HG03565 (cell line): Measurements from ENCODE around the gene NEU4.

Experiments
- ATAC-seq: cut with Tn5 transposase; IDR thresholded peaks from one replicate; pipeline ENCODE4 v1.9.1; 2021; ENCODE audit warnings: mild to moderate bottlenecking, moderate library complexity; ENCODE audit not compliant: unreplicated experiment

The NEU4 gene

DNA sequence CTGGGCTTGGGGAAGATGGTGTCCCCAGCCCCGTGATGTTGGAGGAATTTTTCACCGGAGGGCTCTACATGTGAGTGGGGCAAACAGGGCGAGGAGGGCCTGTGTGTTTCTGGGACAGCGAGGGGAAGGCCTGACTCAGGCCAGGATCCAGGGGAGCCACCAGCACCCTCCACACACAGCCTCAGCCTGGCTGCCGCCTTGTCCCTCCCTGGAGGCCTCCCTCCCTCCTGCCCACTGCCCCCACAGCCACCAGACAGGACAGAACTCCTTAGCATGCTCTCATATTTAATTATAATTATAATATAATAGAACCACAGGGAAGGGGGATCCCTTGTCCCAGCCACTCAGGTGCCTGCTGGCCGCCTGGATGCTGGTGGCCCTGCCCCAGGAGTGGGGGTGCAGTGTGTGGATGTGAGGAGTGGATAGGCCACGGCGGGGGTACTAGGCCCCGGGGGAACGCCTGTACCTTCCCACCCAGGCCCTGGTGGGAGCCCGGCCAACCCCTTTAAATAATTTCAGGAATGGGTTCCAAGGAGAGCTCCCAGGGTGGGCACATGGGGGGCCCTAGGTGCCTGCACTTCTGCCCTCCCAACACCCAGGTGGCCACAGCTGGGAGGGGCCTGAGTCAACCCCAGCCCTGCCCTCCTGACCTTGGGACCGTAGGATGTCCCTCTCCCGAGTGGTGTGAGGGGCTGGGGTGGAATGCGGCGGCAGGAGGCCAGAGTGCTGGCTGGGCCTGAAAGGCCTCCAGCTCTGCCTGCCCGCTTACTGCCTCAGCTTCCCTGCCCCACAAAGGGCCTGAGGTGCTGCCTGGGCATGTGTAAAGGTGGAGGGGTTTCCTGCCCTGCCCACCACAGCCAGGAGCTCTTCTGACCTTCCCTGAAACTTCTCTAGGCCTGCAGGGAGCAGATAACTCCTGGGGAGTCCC is 40.9 kb downstream of the NEU4 start:
- ATAC-seq: no peak

DNA sequence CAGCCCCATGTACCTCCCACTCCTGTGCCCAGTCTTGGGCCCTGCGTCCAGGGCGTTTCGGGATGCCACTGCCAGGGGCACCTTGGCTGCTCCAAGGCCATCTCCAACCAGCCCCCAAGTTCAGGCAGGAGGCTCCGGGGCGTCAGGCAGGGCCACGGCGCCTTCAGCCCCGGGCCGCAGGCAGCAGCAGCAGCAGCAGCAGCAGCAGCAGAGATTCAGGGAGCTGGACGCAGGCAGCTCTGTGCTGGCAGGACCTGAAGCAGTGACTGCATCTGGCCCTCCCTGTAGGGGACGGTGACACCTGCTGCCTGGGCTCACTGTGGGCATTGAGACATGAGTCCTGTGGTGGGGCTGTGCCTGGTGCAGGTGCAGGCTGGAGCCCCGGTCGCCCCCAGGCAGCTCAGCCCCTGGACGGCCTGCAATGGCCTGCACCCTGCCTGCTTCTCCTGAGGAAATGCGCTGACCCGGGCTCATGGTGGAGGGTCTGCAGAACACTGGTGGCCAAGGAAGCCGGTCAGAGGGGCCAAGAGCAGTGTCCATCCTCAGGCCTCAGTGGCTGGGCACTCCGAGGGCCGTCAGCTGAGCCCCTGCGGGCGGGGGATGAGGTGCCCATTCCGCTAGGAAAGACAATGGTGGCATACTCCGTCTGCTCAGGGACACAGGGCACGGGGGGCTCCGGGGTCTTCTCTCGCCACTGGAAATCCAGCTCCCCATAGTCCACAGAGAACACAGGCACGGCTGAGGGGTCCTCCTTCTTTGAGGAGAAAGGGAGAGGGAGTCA is 41.7 kb downstream of the NEU4 start:
- no peak for ATAC-seq

DNA sequence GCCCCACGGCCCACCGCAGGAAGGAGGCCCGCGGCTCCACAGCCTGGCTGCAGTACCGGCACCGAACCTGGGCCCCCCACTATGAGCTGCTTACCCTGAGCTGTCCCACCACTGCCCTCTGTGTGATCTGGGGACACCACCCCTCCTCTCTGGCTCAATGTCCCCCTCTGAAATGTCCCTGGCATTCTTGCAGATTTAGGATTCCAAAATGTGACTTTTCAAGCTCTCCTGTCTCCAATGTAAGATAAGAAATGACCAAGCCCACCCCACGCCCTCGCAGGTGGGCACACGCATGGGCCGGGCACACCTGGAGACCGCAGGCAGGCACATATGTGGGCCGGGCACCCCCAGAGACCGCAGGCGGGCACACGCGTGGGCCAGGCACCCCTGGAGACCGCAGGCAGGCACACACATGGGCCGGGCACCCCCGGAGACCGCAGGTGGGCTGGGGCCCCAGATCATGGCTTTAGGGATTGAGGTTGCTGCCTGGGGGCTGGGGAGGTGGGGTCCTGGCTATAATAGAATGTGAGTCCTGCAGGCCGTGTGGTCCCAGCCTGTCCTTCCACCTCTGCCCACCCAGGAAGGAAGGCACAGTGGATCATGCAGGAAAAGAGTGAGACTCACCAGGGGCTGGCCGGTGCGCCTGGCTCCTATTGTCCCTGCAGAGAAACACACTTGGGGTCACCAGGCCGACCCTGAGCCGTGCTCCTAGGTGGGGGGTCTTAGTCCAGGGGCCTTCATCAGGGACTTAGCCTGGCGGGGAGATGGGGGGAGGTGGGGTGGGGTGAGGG is 42.5 kb downstream of the NEU4 start:
- ATAC-seq: no peak

DNA sequence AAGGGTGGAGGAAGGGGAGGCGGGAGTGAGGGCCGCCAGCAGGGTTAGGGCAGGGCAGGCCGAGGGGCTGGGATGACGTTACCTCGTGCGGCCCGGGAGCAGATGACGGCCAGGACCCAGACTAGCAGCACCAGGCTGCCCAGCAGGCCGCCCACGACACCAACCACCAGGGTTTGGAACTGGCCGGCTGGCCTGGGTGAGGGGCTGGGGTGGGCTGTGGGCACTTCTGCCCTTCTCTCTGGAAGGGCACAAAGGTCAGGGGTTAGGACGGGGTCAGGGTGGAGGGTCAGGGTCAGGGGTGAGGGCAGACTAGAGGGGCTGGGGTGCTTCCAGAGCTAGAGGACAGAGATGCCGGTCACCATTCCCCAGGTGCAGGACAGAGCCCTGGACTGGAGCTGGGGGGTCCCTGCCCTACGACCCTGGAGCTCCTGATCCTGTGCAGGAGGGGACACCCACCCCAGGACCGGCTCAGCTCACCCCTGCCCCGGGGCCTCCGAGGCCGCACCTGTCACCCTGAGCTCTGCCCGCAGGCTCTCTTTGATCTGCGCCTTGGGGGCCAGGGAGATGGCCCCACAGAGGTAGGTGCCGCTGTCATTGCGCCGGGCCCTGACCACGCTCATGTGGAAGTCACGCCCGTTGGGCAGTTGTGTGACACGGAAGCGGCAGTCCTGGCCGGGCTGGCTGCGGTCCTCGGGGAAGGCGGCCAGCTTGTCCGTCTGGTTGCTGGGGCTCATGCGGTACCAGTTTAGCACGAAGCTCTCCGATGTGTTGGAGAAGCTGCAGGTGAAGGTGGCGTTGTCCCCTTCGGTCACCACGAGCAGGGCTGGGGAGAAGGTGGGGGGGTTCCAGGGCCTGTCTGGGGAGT is 43.4 kb downstream of the NEU4 start:
- no peak for ATAC-seq

DNA sequence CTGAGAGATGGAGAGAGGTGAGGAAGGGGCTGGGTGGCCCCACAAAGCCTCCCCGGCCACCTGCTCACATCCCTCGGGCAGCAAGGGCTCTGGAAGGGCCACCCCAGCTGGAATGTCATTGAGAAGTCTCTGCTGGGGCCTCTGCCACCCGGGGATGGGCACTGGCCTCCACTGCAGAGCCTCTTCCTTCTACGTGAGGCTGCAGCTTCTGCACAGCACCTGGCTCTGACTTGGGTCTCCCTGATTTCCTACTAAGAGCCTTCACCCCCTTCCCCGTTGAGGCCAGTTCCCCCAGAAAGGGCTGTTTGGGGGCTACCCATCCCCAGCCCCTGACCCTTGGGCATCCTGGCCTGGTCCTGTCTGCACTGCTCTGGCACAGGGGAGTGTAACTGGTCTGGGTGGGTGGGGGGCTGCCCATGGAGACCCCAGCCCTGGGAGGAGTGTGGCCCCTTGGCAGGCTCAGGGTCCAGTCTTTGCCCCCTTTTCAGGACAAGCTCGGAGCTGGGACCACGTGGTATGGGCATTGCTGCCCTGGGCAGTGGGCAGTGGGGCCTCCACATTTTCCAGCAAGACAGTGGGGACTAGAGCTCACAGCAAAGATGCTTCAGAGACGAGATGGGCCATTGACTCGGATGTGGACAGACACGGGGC is 44.1 kb downstream of the NEU4 start:
- ATAC-seq: no peak

DNA sequence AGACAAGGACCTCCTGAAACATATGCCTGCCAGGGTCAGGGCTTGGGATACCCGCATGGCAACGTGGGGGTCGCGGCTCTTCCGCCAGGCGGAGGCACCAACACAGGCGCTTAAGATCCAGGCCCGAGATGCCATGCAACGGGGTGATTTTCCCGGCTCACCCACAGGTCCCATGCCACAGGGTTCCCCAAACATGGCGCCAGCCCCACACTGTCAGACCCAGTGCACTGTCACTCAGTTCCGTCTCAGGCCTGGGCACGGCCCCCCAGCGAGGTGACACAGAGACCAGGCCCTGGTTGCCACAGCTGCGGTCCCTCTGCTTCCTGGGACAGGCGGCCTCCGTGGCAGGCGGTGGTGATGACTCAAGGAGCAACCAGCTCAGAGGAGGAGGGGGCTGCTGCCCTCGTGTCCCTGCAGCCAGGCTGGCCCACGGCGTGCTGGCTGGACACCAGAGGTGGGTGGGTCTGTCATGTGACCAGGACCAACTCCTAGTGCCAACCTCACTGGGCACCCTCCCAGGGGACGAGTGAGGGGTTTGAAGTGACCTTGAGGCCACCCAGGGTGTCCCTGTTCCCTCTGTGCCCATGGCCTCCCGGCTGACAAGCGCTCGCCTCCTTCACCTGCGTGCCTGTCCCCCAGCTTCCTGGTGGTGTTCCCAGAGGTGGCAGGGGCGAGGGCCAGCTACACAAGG is 44.8 kb downstream of the NEU4 start:
- no peak for ATAC-seq

DNA sequence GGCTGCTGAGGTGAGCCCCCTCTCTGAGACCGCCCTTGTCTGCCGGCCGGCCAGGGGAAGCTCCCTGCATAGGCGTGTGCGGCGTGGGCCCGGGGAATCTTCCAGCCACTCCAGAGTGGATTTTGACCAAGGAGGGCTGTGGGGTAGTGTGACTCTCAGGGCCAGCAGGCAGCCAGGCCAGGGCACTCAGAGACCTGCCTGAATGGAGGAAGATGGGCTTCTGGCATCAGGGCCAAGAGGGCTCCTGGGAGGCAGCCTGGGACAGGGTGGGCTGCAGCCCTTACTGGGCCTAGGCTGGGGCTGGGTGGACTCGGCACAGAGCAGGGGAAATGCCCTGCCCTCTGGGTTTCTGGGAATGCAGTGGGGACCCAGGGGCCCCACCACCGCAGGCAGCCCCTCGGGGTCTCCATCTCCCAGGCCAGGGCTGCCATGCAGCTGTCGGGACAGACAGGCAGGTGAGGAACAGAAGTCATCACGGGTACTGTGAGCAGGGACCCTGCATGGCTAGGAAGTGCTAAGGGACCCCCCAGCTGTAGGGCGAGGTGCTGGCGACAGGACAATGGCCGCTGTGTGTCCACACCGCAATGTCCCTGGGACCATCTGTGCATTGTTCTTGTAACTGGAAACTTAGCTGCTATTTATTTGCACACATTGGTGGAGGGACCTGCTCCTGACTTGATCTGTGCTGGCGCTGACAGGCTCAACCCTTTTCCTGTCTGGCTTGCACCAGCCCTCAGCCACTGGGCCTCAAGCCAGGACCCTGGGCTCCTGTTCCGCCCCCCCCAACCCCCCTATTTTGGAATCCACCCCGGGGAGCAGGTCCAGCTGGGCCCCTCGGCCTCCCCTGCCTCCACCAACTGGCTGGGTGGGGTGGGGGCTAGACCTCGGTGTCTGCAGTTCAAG is 45.6 kb downstream of the NEU4 start:
- no peak for ATAC-seq

DNA sequence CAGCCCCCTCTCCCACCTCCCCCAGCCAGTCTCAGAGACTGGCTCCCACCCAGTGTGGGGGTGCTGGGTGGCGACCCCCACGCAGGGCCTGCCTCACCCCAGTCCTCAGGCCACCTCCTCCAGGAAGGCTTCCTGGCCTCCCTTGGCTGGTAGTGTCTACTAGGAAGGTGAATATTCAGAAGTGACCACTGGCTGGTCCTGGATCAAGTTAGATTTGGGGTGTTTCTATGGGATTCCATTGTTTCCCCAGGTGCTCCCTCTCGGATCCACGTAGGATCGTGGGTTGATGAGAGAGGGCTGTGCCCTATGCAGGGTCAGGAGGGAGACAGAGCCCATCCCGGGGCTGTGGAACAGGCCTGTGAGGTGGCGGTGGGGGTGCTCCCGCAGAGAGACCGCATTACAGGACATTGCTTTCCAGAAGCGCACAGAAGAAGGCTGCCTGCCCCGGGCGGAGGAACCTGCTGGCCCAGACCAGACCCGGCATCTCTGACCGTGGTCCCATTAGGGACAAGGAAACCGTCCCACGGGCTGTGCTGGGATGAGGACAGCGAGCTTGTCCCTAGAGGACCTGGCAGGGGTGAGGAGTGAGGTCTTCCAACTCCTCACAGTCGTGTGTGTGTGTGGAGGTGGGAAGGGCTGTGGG is 46.4 kb downstream of the NEU4 start:
- no peak for ATAC-seq

DNA sequence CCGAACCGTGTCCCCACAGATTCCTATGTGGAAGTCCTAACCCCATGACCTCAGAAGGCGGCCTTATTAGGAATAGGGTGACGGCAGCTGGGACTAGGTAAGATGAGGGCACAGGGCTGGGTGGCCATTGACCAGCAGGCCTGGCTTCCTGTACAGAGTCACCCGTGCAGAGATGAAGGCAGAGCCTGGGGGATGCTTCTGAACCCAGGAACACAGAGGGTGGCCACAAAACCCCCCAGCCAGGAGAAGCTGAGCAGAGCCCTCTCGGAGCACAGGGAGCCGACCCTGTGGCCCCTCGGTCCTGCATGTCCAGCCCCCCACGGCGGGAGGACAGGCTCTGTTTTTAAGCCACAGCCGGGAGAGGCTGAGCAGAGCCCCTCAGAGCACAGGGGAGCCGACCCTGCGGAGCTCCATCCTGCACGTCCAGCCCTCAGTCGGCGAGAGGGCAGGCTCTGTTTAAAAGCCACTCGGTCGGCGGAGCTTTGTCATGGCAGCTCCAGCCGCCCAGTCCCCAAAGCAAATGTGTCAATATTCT is 47.0 kb downstream of the NEU4 start:
- no peak for ATAC-seq

DNA sequence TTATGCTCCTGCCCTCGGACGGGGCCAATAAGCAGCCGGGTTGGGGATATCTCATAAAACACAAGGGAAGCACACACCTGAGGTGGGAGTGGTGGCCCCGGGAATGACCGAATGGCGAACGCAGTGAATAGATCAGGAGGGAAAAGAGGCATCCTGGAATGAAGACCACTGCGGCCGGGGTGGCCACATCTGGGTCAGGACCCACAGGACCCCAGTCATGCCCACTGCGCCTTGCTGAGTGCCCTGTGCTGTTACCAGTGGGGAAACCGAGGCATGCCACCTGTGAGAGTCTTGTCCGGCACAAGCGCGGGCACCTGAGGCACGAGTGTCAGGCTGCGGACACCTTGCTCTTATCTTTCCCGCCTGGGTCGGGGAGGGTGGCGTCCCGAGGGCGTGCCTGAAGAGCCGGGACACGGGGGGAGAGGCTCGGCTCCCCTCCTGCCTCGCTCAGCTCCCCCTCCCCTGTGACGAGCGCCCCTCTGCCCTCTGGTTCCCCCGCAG is 48.1 kb downstream of the NEU4 start:
- no peak for ATAC-seq

DNA sequence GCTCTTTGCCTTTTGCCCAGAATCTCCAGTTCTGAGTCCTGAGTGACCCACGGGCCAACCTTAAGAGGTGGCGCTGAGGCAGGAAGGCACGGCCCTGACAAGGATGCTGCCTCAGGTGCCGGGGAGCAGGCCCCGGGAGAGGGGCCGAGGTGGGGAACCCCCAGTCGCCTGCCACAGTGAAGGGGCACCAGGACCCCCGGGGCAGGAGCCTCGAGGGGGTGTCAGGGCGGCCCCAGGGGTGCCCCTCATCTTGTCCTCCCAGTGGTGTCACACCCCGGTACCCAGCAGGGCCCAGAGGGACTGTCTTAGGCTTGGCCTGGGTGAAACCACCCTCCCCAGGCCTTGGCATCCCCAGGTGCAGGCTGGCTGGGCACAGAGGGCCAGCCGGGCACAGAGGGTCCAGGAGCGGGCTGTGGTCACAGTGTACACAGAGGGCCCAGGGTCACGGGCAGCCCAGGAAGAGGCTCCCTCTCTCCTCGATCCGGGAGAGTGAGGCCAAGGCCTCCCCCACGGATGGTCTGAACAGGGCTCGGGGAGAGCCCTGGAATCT is 48.7 kb downstream of the NEU4 start:
- ATAC-seq: no peak

DNA sequence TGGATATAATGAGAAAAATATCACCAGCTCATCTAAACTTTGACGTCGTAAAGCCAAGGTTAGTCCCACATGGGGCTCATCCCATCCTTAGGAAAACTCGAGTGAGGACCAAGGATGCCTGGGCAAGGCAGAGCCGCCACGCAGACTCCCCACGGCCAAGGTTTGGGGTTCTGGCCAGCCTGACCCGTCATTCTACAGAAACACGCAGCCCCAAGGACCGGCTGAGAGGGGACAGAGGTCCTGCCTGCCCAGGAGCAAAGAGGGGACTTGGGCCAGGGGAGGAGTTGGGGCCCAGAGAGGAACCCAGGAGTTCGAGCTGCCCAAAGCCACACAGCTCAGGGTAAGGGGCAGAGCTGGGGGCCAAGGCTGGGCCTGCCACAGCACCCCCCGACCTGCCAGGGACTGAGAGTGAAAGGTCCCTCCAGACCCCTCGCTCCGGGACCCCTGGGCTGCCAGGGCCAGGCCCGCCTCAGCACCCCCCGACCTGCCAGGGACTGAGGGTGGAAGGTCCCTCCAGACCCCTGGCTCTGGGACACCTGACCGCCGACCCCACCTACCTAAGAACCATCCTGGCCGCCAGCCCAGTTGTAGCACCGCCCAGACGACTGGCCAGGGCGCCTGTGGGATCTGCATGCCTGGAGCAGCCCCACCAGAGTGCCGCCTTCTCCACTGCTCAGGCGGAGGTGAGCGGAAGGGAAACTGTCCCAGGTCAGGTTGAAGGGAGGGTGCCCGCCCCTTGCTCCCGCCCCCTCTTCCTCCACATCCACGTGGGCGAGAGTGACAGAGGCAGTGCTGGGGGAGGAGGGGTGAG is 49.4 kb downstream of the NEU4 start, which contains the start of gene PDCD1:
Gene PDCD1 (minus strand): TSS at position 689 of the 811 bp plus-strand sequence. CDS start 56 bp downstream, at position 633.
- ATAC-seq: no peak

DNA sequence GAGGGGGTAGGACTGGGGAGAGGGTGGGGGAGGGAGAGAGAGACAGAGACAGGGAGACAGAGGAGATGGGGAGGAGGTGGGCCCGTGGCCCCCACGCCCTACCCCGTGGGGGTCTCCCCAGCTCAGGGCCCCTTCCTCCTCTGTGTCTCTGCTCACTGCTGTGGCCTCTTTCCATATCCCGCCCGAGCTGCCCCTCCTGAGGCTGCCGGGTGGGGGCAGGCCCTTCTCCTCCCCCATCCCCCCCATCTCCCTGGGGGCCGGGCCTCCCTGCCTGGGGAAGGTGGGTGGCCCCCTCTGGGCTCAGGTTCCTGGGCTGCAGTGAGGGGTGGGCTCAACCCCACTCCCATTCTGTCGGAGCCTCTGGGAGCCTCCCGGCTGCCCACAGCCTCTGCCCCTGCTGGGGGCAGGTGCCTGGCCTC is 50.0 kb downstream of the NEU4 start:
- ATAC-seq: no peak

DNA sequence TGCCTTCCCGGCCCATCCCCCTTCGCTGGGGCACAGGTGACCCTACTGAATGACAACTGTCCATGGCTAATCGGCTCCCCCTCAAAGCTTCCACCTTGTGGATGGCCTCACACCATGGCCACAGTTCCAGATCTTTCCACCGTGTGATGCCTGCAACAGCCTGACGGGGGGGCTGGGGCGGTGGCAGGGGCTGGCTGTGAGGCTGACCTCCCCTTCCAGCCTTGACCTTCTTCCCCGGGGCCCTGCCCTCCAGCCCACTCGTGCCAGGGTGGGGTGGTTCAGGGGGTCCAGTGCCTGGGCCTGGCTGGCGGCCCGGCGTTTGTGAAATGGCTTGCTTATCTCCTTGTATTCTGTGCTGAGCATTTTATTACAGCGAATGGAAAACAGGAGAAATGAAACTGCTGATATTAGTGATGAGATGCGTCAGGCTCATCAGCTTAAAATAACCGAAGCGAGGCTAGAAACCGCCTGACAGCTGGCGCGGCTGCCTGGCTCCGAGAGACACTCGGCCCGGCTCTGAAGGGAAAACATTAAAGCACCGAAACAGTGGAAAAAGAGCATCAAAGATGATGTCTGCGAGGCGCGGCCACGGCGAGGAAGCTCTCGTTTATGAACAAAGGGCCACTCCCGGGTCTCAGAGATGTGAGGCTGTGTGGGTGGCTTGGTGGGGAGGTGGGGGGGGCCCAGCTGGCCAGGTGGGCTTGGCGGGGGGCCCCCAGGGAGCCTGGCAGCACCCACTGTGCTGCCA is 50.6 kb downstream of the NEU4 start:
- no peak for ATAC-seq
